GM18498 (cell line): ENCODE results near the gene ARHGAP10.
A peak's percentile ranks its signal among the peaks of the same experiment; 100 is the strongest.

ENCODE experiments used
- ATAC-seq: cut with Tn5 transposase; IDR thresholded peaks from one replicate; pipeline ENCODE4 v1.9.1; 2021; ENCODE audit warnings: mild to moderate bottlenecking, moderate library complexity; ENCODE audit not compliant: unreplicated experiment

The ARHGAP10 gene

GRCh38 chr4:147944249-147944648 is 212.4 kb downstream of the ARHGAP10 start:
- ATAC-seq, result no peak

GRCh38 chr4:147944670-147945260 is 212.9 kb downstream of the ARHGAP10 start:
- no peak for ATAC-seq

- ATAC-seq, result no peak
Observed at GRCh38 chr4:147948336-147948735, 216.4 kb downstream of the ARHGAP10 start.

- no peak for ATAC-seq
Observed at GRCh38 chr4:147950261-147950660, 218.4 kb downstream of the ARHGAP10 start.

- ATAC-seq, result no peak
Observed at GRCh38 chr4:147950841-147951240, 219.0 kb downstream of the ARHGAP10 start.

GRCh38 chr4:147954850-147955249 is 223.0 kb downstream of the ARHGAP10 start:
- ATAC-seq, result no peak

- no peak for ATAC-seq
Observed at GRCh38 chr4:147955827-147956558, 224.1 kb downstream of the ARHGAP10 start.

GRCh38 chr4:147957446-147957845 is 225.6 kb downstream of the ARHGAP10 start:
- ATAC-seq, result no peak

- ATAC-seq, result no peak
Observed at GRCh38 chr4:147958057-147958456, 226.2 kb downstream of the ARHGAP10 start.

- no peak for ATAC-seq
Observed at GRCh38 chr4:147958489-147959065, 226.7 kb downstream of the ARHGAP10 start.

- no peak for ATAC-seq
Observed at GRCh38 chr4:147960971-147961370, 229.1 kb downstream of the ARHGAP10 start.

- ATAC-seq, result no peak
Observed at GRCh38 chr4:147963839-147964238, 232.0 kb downstream of the ARHGAP10 start.

GRCh38 chr4:147964266-147964880 is 232.5 kb downstream of the ARHGAP10 start:
- no peak for ATAC-seq

- ATAC-seq, result no peak
Observed at GRCh38 chr4:147965056-147965455, 233.2 kb downstream of the ARHGAP10 start.

GRCh38 chr4:147965873-147966272 is 234.0 kb downstream of the ARHGAP10 start:
- ATAC-seq, result no peak

- no peak for ATAC-seq
Observed at GRCh38 chr4:147968641-147969040, 236.8 kb downstream of the ARHGAP10 start.

- ATAC-seq, result peak; percentile 81
Observed at GRCh38 chr4:147969573-147970385, 237.9 kb downstream of the ARHGAP10 start.

- no peak for ATAC-seq
Observed at GRCh38 chr4:147971116-147971515, 239.2 kb downstream of the ARHGAP10 start.

GRCh38 chr4:147975325-147975724 is 243.4 kb downstream of the ARHGAP10 start:
- no peak for ATAC-seq

GRCh38 chr4:147975933-147976928 is 244.3 kb downstream of the ARHGAP10 start:
- no peak for ATAC-seq
